ENCODE results near the gene NLRC3.

DNA sequence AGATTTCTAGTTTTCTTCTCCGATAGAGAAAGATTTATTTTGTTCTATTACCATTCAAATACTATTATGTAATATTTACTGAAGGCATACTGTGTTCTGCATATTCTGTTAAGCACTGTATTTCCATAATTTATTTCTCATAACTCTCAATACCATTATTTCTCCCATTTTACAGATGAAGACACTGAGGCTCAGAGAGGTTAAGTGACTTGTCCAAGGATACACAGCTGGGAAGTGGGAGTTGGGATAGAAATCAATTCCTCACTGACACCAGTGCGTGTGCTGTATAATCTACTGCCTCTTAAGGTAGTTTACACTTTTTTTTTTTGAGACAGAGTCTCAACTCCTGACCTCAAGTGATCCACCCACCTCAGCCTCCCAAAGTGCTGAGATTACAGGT lies 7.4 kb downstream of the NLRC3 start:
- TF ChIP-seq, protein P1, sequence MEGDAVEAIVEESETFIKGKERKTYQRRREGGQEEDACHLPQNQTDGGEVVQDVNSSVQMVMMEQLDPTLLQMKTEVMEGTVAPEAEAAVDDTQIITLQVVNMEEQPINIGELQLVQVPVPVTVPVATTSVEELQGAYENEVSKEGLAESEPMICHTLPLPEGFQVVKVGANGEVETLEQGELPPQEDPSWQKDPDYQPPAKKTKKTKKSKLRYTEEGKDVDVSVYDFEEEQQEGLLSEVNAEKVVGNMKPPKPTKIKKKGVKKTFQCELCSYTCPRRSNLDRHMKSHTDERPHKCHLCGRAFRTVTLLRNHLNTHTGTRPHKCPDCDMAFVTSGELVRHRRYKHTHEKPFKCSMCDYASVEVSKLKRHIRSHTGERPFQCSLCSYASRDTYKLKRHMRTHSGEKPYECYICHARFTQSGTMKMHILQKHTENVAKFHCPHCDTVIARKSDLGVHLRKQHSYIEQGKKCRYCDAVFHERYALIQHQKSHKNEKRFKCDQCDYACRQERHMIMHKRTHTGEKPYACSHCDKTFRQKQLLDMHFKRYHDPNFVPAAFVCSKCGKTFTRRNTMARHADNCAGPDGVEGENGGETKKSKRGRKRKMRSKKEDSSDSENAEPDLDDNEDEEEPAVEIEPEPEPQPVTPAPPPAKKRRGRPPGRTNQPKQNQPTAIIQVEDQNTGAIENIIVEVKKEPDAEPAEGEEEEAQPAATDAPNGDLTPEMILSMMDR (IDR thresholded peaks at IDR 0.05; ENCODE audit: insufficient read depth, low read depth, low read length), result no peak
- no peak for TF ChIP-seq EZH2 (IDR thresholded peaks at IDR 0.05; ENCODE audit: insufficient read depth, low read length)
